Measurements from ENCODE around the gene ETV5.

The ETV5 gene

GRCh38 chr3:186070133-186070532 is 38.8 kb downstream of the ETV5 start:
- H3K4me3 ChIP-seq (ENCODE audit: low read length), result no peak overlapping the region
- no peak for DNase-seq (ENCODE audit: low read depth)
- TF ChIP-seq, protein P1, sequence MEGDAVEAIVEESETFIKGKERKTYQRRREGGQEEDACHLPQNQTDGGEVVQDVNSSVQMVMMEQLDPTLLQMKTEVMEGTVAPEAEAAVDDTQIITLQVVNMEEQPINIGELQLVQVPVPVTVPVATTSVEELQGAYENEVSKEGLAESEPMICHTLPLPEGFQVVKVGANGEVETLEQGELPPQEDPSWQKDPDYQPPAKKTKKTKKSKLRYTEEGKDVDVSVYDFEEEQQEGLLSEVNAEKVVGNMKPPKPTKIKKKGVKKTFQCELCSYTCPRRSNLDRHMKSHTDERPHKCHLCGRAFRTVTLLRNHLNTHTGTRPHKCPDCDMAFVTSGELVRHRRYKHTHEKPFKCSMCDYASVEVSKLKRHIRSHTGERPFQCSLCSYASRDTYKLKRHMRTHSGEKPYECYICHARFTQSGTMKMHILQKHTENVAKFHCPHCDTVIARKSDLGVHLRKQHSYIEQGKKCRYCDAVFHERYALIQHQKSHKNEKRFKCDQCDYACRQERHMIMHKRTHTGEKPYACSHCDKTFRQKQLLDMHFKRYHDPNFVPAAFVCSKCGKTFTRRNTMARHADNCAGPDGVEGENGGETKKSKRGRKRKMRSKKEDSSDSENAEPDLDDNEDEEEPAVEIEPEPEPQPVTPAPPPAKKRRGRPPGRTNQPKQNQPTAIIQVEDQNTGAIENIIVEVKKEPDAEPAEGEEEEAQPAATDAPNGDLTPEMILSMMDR (conservative IDR thresholded peaks at IDR 0.05; ENCODE audit: low read length), result no peak

DNA sequence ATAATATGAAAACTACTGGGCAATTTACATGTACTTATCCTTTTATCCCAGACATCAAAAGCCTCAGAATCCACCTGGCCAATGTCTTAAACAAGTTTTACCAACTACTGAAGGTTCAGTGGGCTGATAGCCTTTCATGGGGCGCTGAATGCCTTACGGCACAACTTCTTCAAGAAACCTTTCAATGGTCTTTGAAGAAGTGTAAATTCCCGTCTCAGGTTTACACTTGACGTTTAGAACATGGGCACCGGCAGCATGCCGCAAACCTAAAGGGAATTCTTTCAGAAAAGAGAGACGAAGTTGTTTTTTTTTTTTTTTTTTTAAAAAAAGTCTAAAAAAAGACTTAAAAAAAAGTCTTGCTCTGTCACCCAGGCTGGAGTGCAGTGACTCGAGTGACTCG is 39.7 kb downstream of the ETV5 start:
- no peak overlapping the region for H3K4me3 ChIP-seq (ENCODE audit: low read length)
- TF ChIP-seq, protein P1 (conservative IDR thresholded peaks at IDR 0.05; ENCODE audit: low read length), result no peak
- DNase-seq (ENCODE audit: low read depth), result no peak

DNA sequence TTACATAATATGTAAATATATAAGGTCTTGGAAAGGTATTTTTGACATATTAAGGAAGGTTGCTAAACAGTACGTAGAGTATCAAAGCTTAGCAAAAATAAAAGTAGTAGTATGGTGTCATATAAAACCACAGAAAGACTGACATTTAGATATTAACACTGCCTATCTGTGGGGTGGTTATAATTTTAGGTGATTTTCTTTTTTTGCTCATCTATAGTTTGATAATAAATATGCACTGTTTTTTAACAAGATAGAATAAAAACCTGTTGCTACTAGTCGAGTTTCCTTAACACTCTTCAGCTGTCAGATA is 40.7 kb downstream of the ETV5 start:
- no peak for DNase-seq (ENCODE audit: low read depth)
- TF ChIP-seq, protein P1 (conservative IDR thresholded peaks at IDR 0.05; ENCODE audit: low read length), result no peak

DNA sequence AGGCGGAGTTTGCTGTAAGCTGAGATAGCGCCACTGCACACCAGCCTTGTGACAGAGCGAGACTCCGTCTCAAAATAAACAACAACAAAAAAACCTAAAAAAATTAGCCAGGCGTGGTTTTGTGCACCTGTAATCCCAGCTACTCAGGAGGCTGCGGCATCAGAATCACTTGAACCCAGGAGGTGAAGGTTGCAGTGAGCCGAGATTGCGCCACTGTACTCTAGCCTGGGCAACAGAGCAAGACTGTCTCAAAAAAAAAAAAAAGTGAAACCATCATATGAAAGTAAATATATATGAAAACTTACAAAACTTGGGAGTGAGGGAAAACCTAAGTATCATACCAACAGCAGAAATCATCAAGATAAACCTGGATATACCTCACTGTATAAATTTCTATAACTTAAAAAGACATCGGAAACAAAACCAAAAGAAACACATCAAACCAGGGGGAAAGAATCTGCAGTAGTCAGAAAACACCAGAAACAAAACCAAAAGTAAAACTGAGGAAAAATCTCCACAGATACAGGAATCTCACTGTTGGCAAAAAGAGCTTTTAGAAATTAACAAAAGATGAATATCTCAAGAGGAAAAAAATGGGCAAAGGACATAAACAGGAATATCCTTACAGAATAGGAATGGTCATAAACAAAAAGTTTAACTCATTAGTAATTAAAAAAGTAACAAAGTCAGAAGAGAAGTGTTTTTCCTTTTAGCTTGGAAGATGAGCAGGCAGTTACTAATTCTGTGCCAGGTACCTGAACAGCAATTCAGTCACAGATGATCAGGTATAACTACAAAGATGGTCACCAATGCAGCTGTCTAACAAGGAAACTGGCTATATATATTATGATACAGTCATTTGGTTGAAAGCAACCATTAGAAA is 41.3 kb downstream of the ETV5 start:
- DNase-seq (ENCODE audit: low read depth), result no peak
- no peak overlapping the region for H3K4me3 ChIP-seq (ENCODE audit: low read length)

More for the DNA sequence above, 40.7 kb downstream of the ETV5 start:
- no peak overlapping the region for H3K4me3 ChIP-seq (ENCODE audit: low read length)

DNA sequence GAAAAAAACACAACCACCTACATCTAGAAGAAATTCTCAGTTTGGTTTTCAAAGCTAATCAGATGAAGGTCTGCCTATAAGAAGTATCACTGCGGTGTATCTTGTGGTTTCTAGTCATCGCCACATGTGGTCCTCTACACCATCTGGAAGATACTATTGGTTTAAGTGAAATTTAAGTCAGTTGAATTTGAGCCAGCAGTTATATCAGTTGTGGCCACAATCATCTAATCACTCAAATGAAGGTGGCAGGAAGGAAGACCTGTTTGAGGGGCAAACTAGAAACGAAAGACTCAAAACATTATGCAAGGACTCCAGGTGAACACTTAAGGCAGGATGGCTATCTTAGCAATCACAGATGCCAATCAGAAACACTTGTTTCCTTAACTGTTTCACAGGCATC is 48.7 kb downstream of the ETV5 start:
- no peak for DNase-seq (ENCODE audit: low read depth)

More for the DNA sequence above, 41.3 kb downstream of the ETV5 start:
- TF ChIP-seq, protein P1 (conservative IDR thresholded peaks at IDR 0.05; ENCODE audit: low read length), result no peak

GRCh38 chr3:186059192-186059591 is 49.7 kb downstream of the ETV5 start:
- no peak overlapping the region for H3K4me3 ChIP-seq (ENCODE audit: low read length)
- TF ChIP-seq, protein P1 (conservative IDR thresholded peaks at IDR 0.05; ENCODE audit: low read length), result no peak
- no peak for DNase-seq (ENCODE audit: low read depth)

More for the DNA sequence above, 48.7 kb downstream of the ETV5 start:
- H3K4me3 ChIP-seq (ENCODE audit: low read length), result no peak overlapping the region
- TF ChIP-seq, protein P1 (conservative IDR thresholded peaks at IDR 0.05; ENCODE audit: low read length), result no peak

- TF ChIP-seq, protein P1 (conservative IDR thresholded peaks at IDR 0.05; ENCODE audit: low read length), result no peak
- DNase-seq (ENCODE audit: low read depth), result no peak
- H3K4me3 ChIP-seq (ENCODE audit: low read length), result no peak overlapping the region
These were observed 50.7 kb downstream of the ETV5 start for GRCh38 chr3:186058225-186058624.

Data from AG10803 (cell line).